Measurements from ENCODE around the gene KCNAB1. TPM values are rescaled to one million over a fixed set of nuclear protein-coding genes. Genes with fewer than 3 reads are reported as not detected.

The KCNAB1 gene
- total RNA-seq, 2 donors from 2014 or later, result 0.49 to 0.81 TPM

DNA sequence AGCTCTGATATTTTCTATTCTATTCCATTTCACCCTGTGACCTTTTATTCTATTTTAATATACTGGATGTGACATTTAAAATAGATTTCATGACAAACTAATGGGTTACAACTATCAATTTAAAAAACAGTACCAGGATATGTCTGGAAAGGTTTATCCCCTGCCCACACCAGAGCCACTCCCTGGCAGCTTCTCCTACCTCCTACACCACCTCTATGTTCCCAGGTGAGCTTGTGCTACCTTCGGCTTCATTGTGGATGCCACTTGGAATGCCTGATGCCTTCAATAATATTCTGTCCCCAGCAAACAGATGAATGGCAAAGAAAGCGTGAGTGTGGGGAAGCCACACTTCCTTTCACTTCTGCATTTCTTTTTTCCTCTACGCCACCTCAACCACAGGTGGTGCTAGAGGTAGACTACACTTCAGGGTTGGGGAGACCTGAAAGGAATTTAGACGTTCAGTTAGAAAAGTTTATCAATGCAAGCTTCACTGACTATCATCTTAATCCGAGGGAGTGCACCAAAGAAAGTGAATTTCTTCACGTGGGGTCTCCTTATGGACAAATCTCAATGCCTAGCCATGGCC lies 221.5 kb downstream of the KCNAB1 start:
- Histone ChIP-seq H3K27me3 (ENCODE audit: control insufficient read depth, insufficient read depth, low read length, poor library complexity, severe bottlenecking) (no peaks in the 10 kb centered on the region), H3K9me3 (ENCODE audit: control insufficient read depth, low read length) (no peaks in the 10 kb centered on the region), H3K4me1 (ENCODE audit: control insufficient read depth, insufficient read depth, low read length) (no peaks in the 10 kb centered on the region), H3K9ac (ENCODE audit: extremely low read depth, low read length, poor library complexity, severe bottlenecking) (no peak overlapping the region), H3K27ac (ENCODE audit: low read depth, low read length) (no peak overlapping the region), H3K36me3 (ENCODE audit: control insufficient read depth, insufficient read depth, low read length) (no peaks in the 10 kb centered on the region), H3K4me3 (ENCODE audit: low read length) (no peak overlapping the region)
- Mint-ChIP-seq H3K27ac (no peak overlapping the region), H3K36me3 (ENCODE audit: low read depth) (no peaks in the 10 kb centered on the region), H3K4me3 (no peak overlapping the region), H3K9me3 (no peaks in the 10 kb centered on the region), H3K27me3 (ENCODE audit: insufficient read depth) (peaks cover 1% of the 10 kb centered on the region), H3K4me1 (peaks cover 6% of the 10 kb centered on the region)
- TF ChIP-seq, protein P1, sequence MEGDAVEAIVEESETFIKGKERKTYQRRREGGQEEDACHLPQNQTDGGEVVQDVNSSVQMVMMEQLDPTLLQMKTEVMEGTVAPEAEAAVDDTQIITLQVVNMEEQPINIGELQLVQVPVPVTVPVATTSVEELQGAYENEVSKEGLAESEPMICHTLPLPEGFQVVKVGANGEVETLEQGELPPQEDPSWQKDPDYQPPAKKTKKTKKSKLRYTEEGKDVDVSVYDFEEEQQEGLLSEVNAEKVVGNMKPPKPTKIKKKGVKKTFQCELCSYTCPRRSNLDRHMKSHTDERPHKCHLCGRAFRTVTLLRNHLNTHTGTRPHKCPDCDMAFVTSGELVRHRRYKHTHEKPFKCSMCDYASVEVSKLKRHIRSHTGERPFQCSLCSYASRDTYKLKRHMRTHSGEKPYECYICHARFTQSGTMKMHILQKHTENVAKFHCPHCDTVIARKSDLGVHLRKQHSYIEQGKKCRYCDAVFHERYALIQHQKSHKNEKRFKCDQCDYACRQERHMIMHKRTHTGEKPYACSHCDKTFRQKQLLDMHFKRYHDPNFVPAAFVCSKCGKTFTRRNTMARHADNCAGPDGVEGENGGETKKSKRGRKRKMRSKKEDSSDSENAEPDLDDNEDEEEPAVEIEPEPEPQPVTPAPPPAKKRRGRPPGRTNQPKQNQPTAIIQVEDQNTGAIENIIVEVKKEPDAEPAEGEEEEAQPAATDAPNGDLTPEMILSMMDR (conservative IDR thresholded peaks at IDR 0.05), result peak; percentile 53
- WGBS, 2 experiments (ENCODE audit: insufficient coverage in 1 of 2, insufficient read length in 1 of 2), result 81 to 90% methylated on average over 3 to 6 of the region's 6 CpGs
- no peak for DNase-seq

DNA sequence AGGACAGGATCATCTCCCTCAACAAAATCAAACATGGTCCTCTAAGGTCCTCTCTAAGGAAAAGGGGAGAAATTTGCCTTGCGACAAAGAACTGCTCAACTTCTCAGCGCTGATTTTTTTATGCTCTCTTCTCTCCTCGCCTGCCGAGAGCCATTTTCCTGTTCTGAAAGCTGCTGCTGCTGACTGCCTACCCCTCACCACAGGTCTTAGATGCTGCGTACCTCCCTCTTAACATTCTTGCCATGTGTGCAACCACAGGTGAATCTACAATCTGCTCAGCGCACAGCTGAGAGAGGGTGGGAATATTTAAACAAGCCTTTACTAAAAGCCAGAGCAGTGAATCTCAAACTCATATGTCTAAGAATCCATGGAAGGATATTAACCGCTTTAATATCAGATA lies 223.8 kb downstream of the KCNAB1 start:
- Mint-ChIP-seq H3K9me3 (no peaks in the 10 kb centered on the region), H3K36me3 (ENCODE audit: low read depth) (no peaks in the 10 kb centered on the region), H3K4me3 (no peak overlapping the region), H3K27ac (no peak overlapping the region), H3K27me3 (ENCODE audit: insufficient read depth) (no peaks in the 10 kb centered on the region), H3K4me1 (peaks cover 6% of the 10 kb centered on the region)
- no peak overlapping the region for H3K9ac ChIP-seq (ENCODE audit: extremely low read depth, low read length, poor library complexity, severe bottlenecking)
- no peaks in the 10 kb centered on the region for H3K36me3 ChIP-seq (ENCODE audit: control insufficient read depth, insufficient read depth, low read length)
- WGBS, 2 experiments (ENCODE audit: insufficient coverage in 1 of 2, insufficient read length in 1 of 2), result 91 to 93% methylated on average over 3 to 7 of the region's 7 CpGs
- no peak overlapping the region for H3K4me3 ChIP-seq (ENCODE audit: low read length)
- DNase-seq, result no peak
- H3K27ac ChIP-seq (ENCODE audit: low read depth, low read length), result no peak overlapping the region
- TF ChIP-seq, protein P1 (conservative IDR thresholded peaks at IDR 0.05), result no peak
- H3K9me3 ChIP-seq (ENCODE audit: control insufficient read depth, low read length), result no peaks in the 10 kb centered on the region
- H3K27me3 ChIP-seq (ENCODE audit: control insufficient read depth, insufficient read depth, low read length, poor library complexity, severe bottlenecking), result no peaks in the 10 kb centered on the region
- H3K4me1 ChIP-seq (ENCODE audit: control insufficient read depth, insufficient read depth, low read length), result no peaks in the 10 kb centered on the region

DNA sequence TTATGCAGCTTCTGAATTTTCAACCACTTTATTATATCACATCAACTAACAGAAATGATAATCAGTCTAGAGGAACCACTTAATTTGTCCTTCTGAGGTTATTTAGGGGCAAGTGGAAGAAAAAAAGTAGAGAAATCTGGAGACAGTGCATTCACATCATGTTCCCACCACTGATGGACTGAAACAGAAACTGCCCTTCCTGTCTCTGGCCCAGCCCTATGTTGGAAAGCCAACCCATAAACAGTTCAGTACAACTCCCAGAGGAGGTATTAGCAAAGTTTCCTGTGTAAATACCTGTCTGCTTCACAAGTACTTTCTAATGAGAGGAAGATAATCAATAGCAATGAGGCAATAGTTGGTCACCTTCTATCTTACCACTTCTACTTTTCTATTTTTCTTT lies 228.7 kb downstream of the KCNAB1 start:
- no peaks in the 10 kb centered on the region for H3K9me3 ChIP-seq (ENCODE audit: control insufficient read depth, low read length)
- peaks cover 8% of the 10 kb centered on the region for H3K4me1 ChIP-seq (ENCODE audit: control insufficient read depth, insufficient read depth, low read length)
- Mint-ChIP-seq H3K4me3 (no peak overlapping the region), H3K9me3 (no peaks in the 10 kb centered on the region), H3K36me3 (ENCODE audit: low read depth) (no peaks in the 10 kb centered on the region), H3K4me1 (peaks cover 18% of the 10 kb centered on the region), H3K27ac (no peak overlapping the region), H3K27me3 (ENCODE audit: insufficient read depth) (no peaks in the 10 kb centered on the region)
- no peak for DNase-seq
- H3K36me3 ChIP-seq (ENCODE audit: control insufficient read depth, insufficient read depth, low read length), result no peaks in the 10 kb centered on the region
- no peaks in the 10 kb centered on the region for H3K27me3 ChIP-seq (ENCODE audit: control insufficient read depth, insufficient read depth, low read length, poor library complexity, severe bottlenecking)
- H3K9ac ChIP-seq (ENCODE audit: extremely low read depth, low read length, poor library complexity, severe bottlenecking), result no peak overlapping the region
- TF ChIP-seq, protein P1 (conservative IDR thresholded peaks at IDR 0.05), result no peak
- no peak overlapping the region for H3K4me3 ChIP-seq (ENCODE audit: low read length)
- H3K27ac ChIP-seq (ENCODE audit: low read depth, low read length), result no peak overlapping the region

Measured in endodermal cell (in vitro differentiated cells).